ENCODE data around the gene CDKAL1.
A peak's percentile ranks its signal among the peaks of the same experiment; 100 is the strongest.

CDKAL1 gene

DNA sequence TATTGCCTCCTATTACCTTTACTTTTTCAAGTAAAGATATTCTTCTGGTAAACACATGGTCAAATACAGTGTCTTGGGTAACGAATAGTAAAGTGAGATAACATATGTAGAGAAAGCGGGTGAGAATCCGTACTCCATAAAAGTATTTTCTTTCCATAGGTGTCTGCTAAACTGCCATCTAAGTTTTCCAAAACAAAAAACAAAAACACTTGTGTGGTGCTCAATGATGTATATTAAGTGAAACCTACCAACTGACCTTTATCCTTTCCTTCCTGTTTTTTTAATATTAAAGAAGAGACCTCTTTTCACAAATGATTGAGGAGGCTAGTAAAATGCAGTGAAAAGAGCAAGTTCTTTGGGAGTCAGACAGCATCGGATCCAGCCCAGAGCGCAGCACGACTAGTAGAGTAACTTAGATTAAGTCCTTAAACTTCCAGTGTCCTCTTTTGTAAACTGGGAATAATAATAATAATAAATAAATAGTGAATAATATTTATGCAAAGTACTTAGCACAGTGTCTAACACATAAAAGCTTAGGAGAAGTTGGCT, 437 bp upstream of the CDKAL1 start:
- Histone ChIP-seq H3K79me1 (ENCODE audit: low read depth, low read length) (peaks cover 2% of the 10 kb centered on the region), H3K36me3 (replicated peaks in 1 of 2; ENCODE audit: control insufficient read depth in 2 of 2, insufficient read depth in 2 of 2, low read length in 2 of 2) (peaks cover 0 to 6% of the 10 kb centered on the region in 2 donors), H3K14ac (ENCODE audit: low read length) (no peak overlapping the region), H3K27me3 (ENCODE audit: control insufficient read depth in 3 of 3, insufficient read depth in 3 of 3, low read depth in 1 of 3, low read length in 3 of 3) (no peaks in the 10 kb centered on the region), H2BK120ac (ENCODE audit: low read depth, low read length) (no peak overlapping the region), H3K4me2 (ENCODE audit: insufficient read depth, low read length, poor library complexity, severe bottlenecking) (peak overlapping the region; percentile 50), H3K23ac (ENCODE audit: low read depth, low read length, poor library complexity) (no peak overlapping the region), H3K9ac (ENCODE audit: low read depth, low read length, poor library complexity) (no peak overlapping the region), H2BK15ac (ENCODE audit: low read length) (no peak overlapping the region), H2AFZ (ENCODE audit: low read length) (peak overlapping the region; percentile 91), H3K9me3 (replicated peaks in 1 of 2; ENCODE audit: control insufficient read depth in 2 of 2, insufficient read depth in 1 of 2, low read depth in 1 of 2, low read length in 2 of 2) (no peaks in the 10 kb centered on the region), H3K27ac (replicated peaks; ENCODE audit: low read length) (no peak overlapping the region), H4K8ac (ENCODE audit: low read depth, low read length) (no peak overlapping the region), H2BK12ac (ENCODE audit: low read length) (no peak overlapping the region), H4K91ac (ENCODE audit: low read depth, low read length, poor library complexity) (no peak overlapping the region), H3K4me1 (ENCODE audit: control insufficient read depth in 2 of 2, insufficient read depth in 1 of 2, low read depth in 1 of 2, low read length in 2 of 2) (peaks cover 4 to 6% of the 10 kb centered on the region in 2 donors), H3K4me3 (ENCODE audit: low read length in 2 of 2) (peak overlapping the region in 1 of 2 donors; percentile 75), H2AK5ac (ENCODE audit: low read depth, low read length) (no peak overlapping the region), H3K4ac (ENCODE audit: low read length) (no peak overlapping the region), H2BK5ac (ENCODE audit: low read length) (no peak overlapping the region), H3K18ac (ENCODE audit: low read length) (no peak overlapping the region)
- DNase-seq (ENCODE audit: low spot score) = no peak
- WGBS, 2 donors (ENCODE audit: extremely low coverage in 2 of 2, insufficient read length in 2 of 2, insufficient replicate concordance in 1 of 2) = no CpG with 5 or more reads among the region's 6 CpGs

DNA sequence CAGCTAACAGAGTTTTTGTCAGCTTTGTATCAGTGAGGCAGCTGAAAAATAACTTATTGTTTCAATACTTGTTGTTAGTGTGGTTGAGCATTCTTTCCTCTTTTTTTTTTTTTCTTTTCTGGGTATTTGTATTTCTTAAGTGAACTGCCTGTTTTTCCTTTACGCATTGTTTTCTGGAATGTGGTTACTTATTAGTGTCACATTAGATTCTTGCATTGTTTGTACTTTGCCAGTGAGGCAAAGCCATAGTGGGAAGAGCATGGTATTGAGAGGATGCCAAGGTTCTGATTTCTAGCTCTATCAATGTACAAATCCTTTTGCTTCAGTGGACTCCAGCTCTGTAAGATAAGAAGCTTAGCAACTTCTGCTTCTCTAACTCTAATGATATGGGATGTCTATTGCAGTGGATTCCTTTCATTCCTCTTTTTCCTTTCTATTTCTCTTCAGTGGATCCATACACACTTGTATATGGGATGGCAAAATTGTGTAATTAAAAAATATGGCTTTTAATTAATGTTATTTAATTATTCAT, 3.9 kb downstream of the CDKAL1 start:
- no peak overlapping the region for H3K4me3 ChIP-seq (ENCODE audit: low read length in 2 of 2)
- peaks cover 6 to 9% of the 10 kb centered on the region in 2 donors for H3K4me1 ChIP-seq (ENCODE audit: control insufficient read depth in 2 of 2, insufficient read depth in 1 of 2, low read depth in 1 of 2, low read length in 2 of 2)
- no peak overlapping the region for H3K23ac ChIP-seq (ENCODE audit: low read depth, low read length, poor library complexity)
- H3K36me3 ChIP-seq (replicated peaks in 1 of 2; ENCODE audit: control insufficient read depth in 2 of 2, insufficient read depth in 2 of 2, low read length in 2 of 2) = peaks cover 0 to 39% of the 10 kb centered on the region in 2 donors
- no peaks in the 10 kb centered on the region for H3K27me3 ChIP-seq (ENCODE audit: control insufficient read depth in 3 of 3, insufficient read depth in 3 of 3, low read depth in 1 of 3, low read length in 3 of 3)
- H3K9me3 ChIP-seq (replicated peaks in 1 of 2; ENCODE audit: control insufficient read depth in 2 of 2, insufficient read depth in 1 of 2, low read depth in 1 of 2, low read length in 2 of 2) = no peaks in the 10 kb centered on the region
- H2BK12ac ChIP-seq (ENCODE audit: low read length) = no peak overlapping the region
- no peak overlapping the region for H3K4ac ChIP-seq (ENCODE audit: low read length)
- no peak overlapping the region for H2BK15ac ChIP-seq (ENCODE audit: low read length)
- H2BK120ac ChIP-seq (ENCODE audit: low read depth, low read length) = no peak overlapping the region
- WGBS, 2 donors (ENCODE audit: extremely low coverage in 2 of 2, insufficient read length in 2 of 2, insufficient replicate concordance in 1 of 2) = no CpG with 5 or more reads among the region's 1 CpG
- no peak for DNase-seq (ENCODE audit: low spot score)
- H3K9ac ChIP-seq (ENCODE audit: low read depth, low read length, poor library complexity) = no peak overlapping the region
- H3K4me2 ChIP-seq (ENCODE audit: insufficient read depth, low read length, poor library complexity, severe bottlenecking) = no peak overlapping the region
- H3K18ac ChIP-seq (ENCODE audit: low read length) = no peak overlapping the region
- H3K27ac ChIP-seq (replicated peaks; ENCODE audit: low read length) = no peak overlapping the region
- no peak overlapping the region for H2BK5ac ChIP-seq (ENCODE audit: low read length)
- no peak overlapping the region for H4K8ac ChIP-seq (ENCODE audit: low read depth, low read length)
- H2AFZ ChIP-seq (ENCODE audit: low read length) = no peak overlapping the region
- H3K14ac ChIP-seq (ENCODE audit: low read length) = no peak overlapping the region
- peaks cover 2% of the 10 kb centered on the region for H3K79me1 ChIP-seq (ENCODE audit: low read depth, low read length)
- H2AK5ac ChIP-seq (ENCODE audit: low read depth, low read length) = no peak overlapping the region
- no peak overlapping the region for H4K91ac ChIP-seq (ENCODE audit: low read depth, low read length, poor library complexity)

DNA sequence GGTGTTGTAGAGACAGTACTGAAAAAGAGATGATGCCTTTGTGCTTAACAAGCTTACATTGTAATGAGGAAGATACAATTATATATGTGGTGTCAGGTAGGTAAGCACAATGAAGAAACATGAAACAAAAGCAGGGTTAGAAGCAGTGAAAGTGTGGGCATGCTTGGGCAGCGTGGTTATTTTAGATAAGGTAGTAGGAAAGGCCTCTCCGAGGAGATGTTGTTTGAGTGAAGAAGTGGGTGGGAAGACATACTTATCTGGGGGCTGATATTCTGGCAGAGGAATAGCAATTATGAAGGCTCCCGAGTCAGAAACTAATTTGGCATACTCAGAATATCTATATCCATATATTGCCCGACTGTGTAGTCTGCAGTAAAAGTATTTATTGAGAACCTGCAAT, 4.7 kb downstream of the CDKAL1 start:
- H3K79me1 ChIP-seq (ENCODE audit: low read depth, low read length) = peaks cover 2% of the 10 kb centered on the region
- H4K8ac ChIP-seq (ENCODE audit: low read depth, low read length) = no peak overlapping the region
- no peak overlapping the region for H2BK5ac ChIP-seq (ENCODE audit: low read length)
- no peak overlapping the region for H3K9ac ChIP-seq (ENCODE audit: low read depth, low read length, poor library complexity)
- H3K4ac ChIP-seq (ENCODE audit: low read length) = no peak overlapping the region
- H2AFZ ChIP-seq (ENCODE audit: low read length) = no peak overlapping the region
- H3K4me2 ChIP-seq (ENCODE audit: insufficient read depth, low read length, poor library complexity, severe bottlenecking) = no peak overlapping the region
- H2AK5ac ChIP-seq (ENCODE audit: low read depth, low read length) = no peak overlapping the region
- H4K91ac ChIP-seq (ENCODE audit: low read depth, low read length, poor library complexity) = no peak overlapping the region
- no peak overlapping the region for H2BK12ac ChIP-seq (ENCODE audit: low read length)
- peaks cover 0 to 42% of the 10 kb centered on the region in 2 donors for H3K36me3 ChIP-seq (replicated peaks in 1 of 2; ENCODE audit: control insufficient read depth in 2 of 2, insufficient read depth in 2 of 2, low read length in 2 of 2)
- WGBS, 2 donors (ENCODE audit: extremely low coverage in 2 of 2, insufficient read length in 2 of 2, insufficient replicate concordance in 1 of 2) = no CpG with 5 or more reads among the region's 4 CpGs
- no peaks in the 10 kb centered on the region for H3K9me3 ChIP-seq (replicated peaks in 1 of 2; ENCODE audit: control insufficient read depth in 2 of 2, insufficient read depth in 1 of 2, low read depth in 1 of 2, low read length in 2 of 2)
- H3K4me1 ChIP-seq (ENCODE audit: control insufficient read depth in 2 of 2, insufficient read depth in 1 of 2, low read depth in 1 of 2, low read length in 2 of 2) = peaks cover 6 to 9% of the 10 kb centered on the region in 2 donors
- no peak overlapping the region for H2BK15ac ChIP-seq (ENCODE audit: low read length)
- H3K14ac ChIP-seq (ENCODE audit: low read length) = no peak overlapping the region
- no peak overlapping the region for H2BK120ac ChIP-seq (ENCODE audit: low read depth, low read length)
- no peak overlapping the region for H3K18ac ChIP-seq (ENCODE audit: low read length)
- no peak for DNase-seq (ENCODE audit: low spot score)
- H3K27ac ChIP-seq (replicated peaks; ENCODE audit: low read length) = no peak overlapping the region
- H3K23ac ChIP-seq (ENCODE audit: low read depth, low read length, poor library complexity) = no peak overlapping the region
- no peak overlapping the region for H3K4me3 ChIP-seq (ENCODE audit: low read length in 2 of 2)
- H3K27me3 ChIP-seq (ENCODE audit: control insufficient read depth in 3 of 3, insufficient read depth in 3 of 3, low read depth in 1 of 3, low read length in 3 of 3) = no peaks in the 10 kb centered on the region

DNA sequence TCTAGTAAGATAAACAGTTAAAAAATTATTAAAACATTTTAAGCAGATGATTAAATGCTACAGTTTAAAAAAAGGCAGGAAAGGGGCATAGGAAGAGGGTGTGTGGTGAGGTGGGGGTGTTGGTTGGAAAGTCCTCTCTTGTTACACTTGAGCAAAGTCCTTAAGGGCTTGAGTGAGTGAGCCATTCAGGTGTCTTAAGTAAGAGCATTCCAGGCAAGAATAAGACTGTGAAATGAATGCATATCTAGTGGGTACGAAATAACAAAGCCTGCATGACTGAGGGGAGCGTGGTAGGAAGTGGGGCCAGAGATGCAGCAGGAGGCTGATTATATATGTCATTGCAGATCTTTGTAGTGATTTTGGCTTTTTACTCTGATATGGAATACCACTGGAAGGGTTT, 5.1 kb downstream of the CDKAL1 start:
- Histone ChIP-seq H2AFZ (ENCODE audit: low read length) (no peak overlapping the region), H3K27ac (replicated peaks; ENCODE audit: low read length) (no peak overlapping the region), H3K27me3 (ENCODE audit: control insufficient read depth in 3 of 3, insufficient read depth in 3 of 3, low read depth in 1 of 3, low read length in 3 of 3) (no peaks in the 10 kb centered on the region), H4K8ac (ENCODE audit: low read depth, low read length) (no peak overlapping the region), H4K91ac (ENCODE audit: low read depth, low read length, poor library complexity) (no peak overlapping the region), H2BK15ac (ENCODE audit: low read length) (no peak overlapping the region), H3K4me3 (ENCODE audit: low read length in 2 of 2) (no peak overlapping the region), H3K36me3 (replicated peaks in 1 of 2; ENCODE audit: control insufficient read depth in 2 of 2, insufficient read depth in 2 of 2, low read length in 2 of 2) (peaks cover 0 to 42% of the 10 kb centered on the region in 2 donors), H3K9ac (ENCODE audit: low read depth, low read length, poor library complexity) (no peak overlapping the region), H3K18ac (ENCODE audit: low read length) (no peak overlapping the region), H3K23ac (ENCODE audit: low read depth, low read length, poor library complexity) (no peak overlapping the region), H2BK5ac (ENCODE audit: low read length) (no peak overlapping the region), H3K4me1 (ENCODE audit: control insufficient read depth in 2 of 2, insufficient read depth in 1 of 2, low read depth in 1 of 2, low read length in 2 of 2) (peaks cover 6 to 9% of the 10 kb centered on the region in 2 donors), H3K9me3 (replicated peaks in 1 of 2; ENCODE audit: control insufficient read depth in 2 of 2, insufficient read depth in 1 of 2, low read depth in 1 of 2, low read length in 2 of 2) (no peaks in the 10 kb centered on the region), H2AK5ac (ENCODE audit: low read depth, low read length) (no peak overlapping the region), H3K14ac (ENCODE audit: low read length) (no peak overlapping the region), H2BK120ac (ENCODE audit: low read depth, low read length) (no peak overlapping the region), H3K79me1 (ENCODE audit: low read depth, low read length) (peaks cover 2% of the 10 kb centered on the region), H3K4ac (ENCODE audit: low read length) (no peak overlapping the region), H2BK12ac (ENCODE audit: low read length) (no peak overlapping the region), H3K4me2 (ENCODE audit: insufficient read depth, low read length, poor library complexity, severe bottlenecking) (no peak overlapping the region)
- no CpG with 5 or more reads among the region's 2 CpGs for WGBS, 2 donors (ENCODE audit: extremely low coverage in 2 of 2, insufficient read length in 2 of 2, insufficient replicate concordance in 1 of 2)
- no peak for DNase-seq (ENCODE audit: low spot score)

Data from neuronal stem cell (in vitro differentiated cells).